ENCODE results near the gene PIP4K2A. TPM values are rescaled to one million over a fixed set of nuclear protein-coding genes. Genes with fewer than 3 reads are reported as not detected.

The PIP4K2A gene
- total RNA-seq, 6 experiments from 2014 or later: 8.1 to 27.6 (median 12.0) TPM

GRCh38 chr10:22551681-22552365 lies 162.6 kb downstream of the PIP4K2A start:
- no peak overlapping the region for H3K4me3 ChIP-seq
- H3K27ac ChIP-seq: no peak overlapping the region
- WGBS (ENCODE audit: insufficient coverage, low coverage, low lambda C conversion rate, missing lambda C conversion rate): 85% methylated on average over 7 of the region's 7 CpGs
- H3K4me1 ChIP-seq: peaks cover 0 to 11% (median 0%) of the 10 kb centered on the region in 4 donors
- no peak for TF ChIP-seq POLR2A (IDR thresholded peaks at IDR 0.05)
- TF ChIP-seq, protein P1, sequence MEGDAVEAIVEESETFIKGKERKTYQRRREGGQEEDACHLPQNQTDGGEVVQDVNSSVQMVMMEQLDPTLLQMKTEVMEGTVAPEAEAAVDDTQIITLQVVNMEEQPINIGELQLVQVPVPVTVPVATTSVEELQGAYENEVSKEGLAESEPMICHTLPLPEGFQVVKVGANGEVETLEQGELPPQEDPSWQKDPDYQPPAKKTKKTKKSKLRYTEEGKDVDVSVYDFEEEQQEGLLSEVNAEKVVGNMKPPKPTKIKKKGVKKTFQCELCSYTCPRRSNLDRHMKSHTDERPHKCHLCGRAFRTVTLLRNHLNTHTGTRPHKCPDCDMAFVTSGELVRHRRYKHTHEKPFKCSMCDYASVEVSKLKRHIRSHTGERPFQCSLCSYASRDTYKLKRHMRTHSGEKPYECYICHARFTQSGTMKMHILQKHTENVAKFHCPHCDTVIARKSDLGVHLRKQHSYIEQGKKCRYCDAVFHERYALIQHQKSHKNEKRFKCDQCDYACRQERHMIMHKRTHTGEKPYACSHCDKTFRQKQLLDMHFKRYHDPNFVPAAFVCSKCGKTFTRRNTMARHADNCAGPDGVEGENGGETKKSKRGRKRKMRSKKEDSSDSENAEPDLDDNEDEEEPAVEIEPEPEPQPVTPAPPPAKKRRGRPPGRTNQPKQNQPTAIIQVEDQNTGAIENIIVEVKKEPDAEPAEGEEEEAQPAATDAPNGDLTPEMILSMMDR (IDR thresholded peaks at IDR 0.05): no peak
- H3K27me3 ChIP-seq: no peaks in the 10 kb centered on the region
- DNase-seq: no peak
- H3K9me3 ChIP-seq: no peaks in the 10 kb centered on the region
- ATAC-seq: no peak
- H3K36me3 ChIP-seq: peaks cover 0 to 26% (median 0%) of the 10 kb centered on the region in 4 donors
- intact Hi-C loops (cut with DNase I): no loop called here

- WGBS (ENCODE audit: insufficient coverage, low coverage, low lambda C conversion rate, missing lambda C conversion rate): 62% methylated on average over 6 of the region's 6 CpGs
- Histone ChIP-seq H3K27me3 (no peaks in the 10 kb centered on the region), H3K4me3 (no peak overlapping the region), H3K27ac (no peak overlapping the region), H3K9me3 (no peaks in the 10 kb centered on the region), H3K4me1 (peaks cover 0 to 11% (median 0%) of the 10 kb centered on the region in 4 donors), H3K36me3 (peaks cover 0 to 26% (median 0%) of the 10 kb centered on the region in 4 donors)
- intact Hi-C loops (cut with DNase I): no loop called here
- DNase-seq (peak in 1 of 3 donors; percentile 37), ATAC-seq (no peak)
- TF ChIP-seq POLR2A (IDR thresholded peaks at IDR 0.05): no peak
- TF ChIP-seq, protein P1 (IDR thresholded peaks at IDR 0.05): peak in 3 of 4 donors; percentile 42 to 51 (median 48)
These were observed 163.6 kb downstream of the PIP4K2A start for GRCh38 chr10:22550732-22551131.

DNA sequence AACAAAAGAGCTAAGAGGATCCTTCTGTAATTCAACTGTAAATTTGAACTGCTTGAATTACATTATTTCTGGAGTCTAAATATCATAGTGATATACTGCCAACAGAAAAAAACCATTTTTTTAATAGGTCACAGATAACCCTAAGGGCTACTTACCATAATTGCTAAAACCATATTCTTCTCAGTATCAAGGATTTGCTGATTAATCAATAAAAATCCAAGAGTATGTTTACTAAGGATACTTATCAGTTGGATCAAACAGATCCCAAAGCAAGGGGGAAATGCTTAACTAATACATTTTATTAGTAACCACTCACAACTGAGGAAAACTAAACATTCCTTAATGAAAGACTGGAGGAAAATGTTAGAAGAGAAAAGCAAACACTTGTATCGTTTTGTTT lies 166.0 kb downstream of the PIP4K2A start:
- WGBS (ENCODE audit: insufficient coverage, low coverage, low lambda C conversion rate, missing lambda C conversion rate): 100% methylated on average over 1 of the region's 1 CpG
- no peaks in the 10 kb centered on the region for H3K9me3 ChIP-seq
- H3K36me3 ChIP-seq: peaks cover 0 to 29% (median 0%) of the 10 kb centered on the region in 4 donors
- H3K4me3 ChIP-seq: no peak overlapping the region
- TF ChIP-seq POLR2A (IDR thresholded peaks at IDR 0.05): no peak
- TF ChIP-seq, protein P1 (IDR thresholded peaks at IDR 0.05): no peak
- ATAC-seq (no peak), DNase-seq (no peak)
- no peak overlapping the region for H3K27ac ChIP-seq
- intact Hi-C loops (cut with DNase I): no loop called here
- H3K27me3 ChIP-seq: no peaks in the 10 kb centered on the region
- no peaks in the 10 kb centered on the region for H3K4me1 ChIP-seq

DNA sequence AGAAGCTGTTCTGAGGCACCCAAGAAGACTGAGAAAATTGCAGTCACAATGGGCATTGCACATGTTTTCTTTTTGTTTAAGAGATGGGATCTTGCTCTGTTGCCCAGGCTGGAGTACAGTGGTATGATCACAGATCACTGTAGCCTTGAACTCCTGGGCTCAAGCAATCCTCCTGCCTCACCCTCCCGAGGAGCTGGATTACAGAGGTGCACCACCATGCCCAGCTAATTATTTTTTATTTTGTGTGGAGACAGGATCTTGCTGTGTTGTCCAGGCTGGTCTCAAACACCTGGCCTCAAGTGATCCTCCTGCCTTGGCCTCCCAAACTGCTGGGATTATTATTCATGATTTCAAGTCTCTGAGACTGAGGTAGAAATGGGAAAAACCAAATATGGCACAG lies 168.7 kb downstream of the PIP4K2A start:
- Histone ChIP-seq H3K4me3 (no peak overlapping the region), H3K27ac (no peak overlapping the region), H3K4me1 (no peaks in the 10 kb centered on the region), H3K9me3 (no peaks in the 10 kb centered on the region), H3K36me3 (peaks cover 0 to 36% (median 3%) of the 10 kb centered on the region in 4 donors), H3K27me3 (no peaks in the 10 kb centered on the region)
- TF ChIP-seq, protein P1 (IDR thresholded peaks at IDR 0.05): no peak
- TF ChIP-seq POLR2A (IDR thresholded peaks at IDR 0.05): no peak
- intact Hi-C loops (cut with DNase I): no loop called here
- no CpG with 5 or more reads among the region's 1 CpG for WGBS (ENCODE audit: insufficient coverage, low coverage, low lambda C conversion rate, missing lambda C conversion rate)
- ATAC-seq (no peak), DNase-seq (no peak)
